Mesenchymal stem cell (in vitro differentiated cells and primary cell): ENCODE data around the gene NRP2.

Source experiments
- DNase-seq: peaks from one replicate; pipeline ENCODE4 v3.0.0-alpha.2; 2013
- H2AFZ ChIP-seq: one replicate; pipeline ENCODE4 v1.6.1; 2013; ENCODE audit warnings: low read depth, mild to moderate bottlenecking, control low read depth, inconsistent platforms, low read length, moderate library complexity
- H2AK5ac ChIP-seq: 2 replicates; pipeline ENCODE4 v1.6.1; 2013; ENCODE audit warnings: low read length, moderate library complexity, mild to moderate bottlenecking, inconsistent platforms; ENCODE audit not compliant: severe bottlenecking
- H2BK120ac ChIP-seq: one replicate; pipeline ENCODE4 v1.6.1; 2013; ENCODE audit warnings: low read depth, mild to moderate bottlenecking, inconsistent platforms, low read length, moderate library complexity
- H2BK12ac ChIP-seq, 2 experiments: one replicate each; pipeline ENCODE4 v1.6.1; 2013; ENCODE audit warnings: inconsistent platforms in 2 of 2, low read length in 2 of 2, mild to moderate bottlenecking in 2 of 2, moderate library complexity in 2 of 2, control low read depth in 1 of 2
- H2BK15ac ChIP-seq: one replicate; pipeline ENCODE4 v1.6.1; 2013; ENCODE audit warnings: mild to moderate bottlenecking, low read depth, inconsistent platforms; ENCODE audit not compliant: poor library complexity, severe bottlenecking
- H2BK5ac ChIP-seq: 2 replicates; pipeline ENCODE4 v1.6.1; 2013; ENCODE audit warnings: low read depth, mild to moderate bottlenecking, low read length, control low read depth, inconsistent platforms; ENCODE audit not compliant: poor library complexity, severe bottlenecking
- H3K14ac ChIP-seq, 2 experiments: one replicate each; pipeline ENCODE4 v1.6.1; 2013; ENCODE audit warnings: inconsistent platforms in 2 of 2, low read length in 2 of 2, control low read depth in 1 of 2, mild to moderate bottlenecking in 1 of 2, moderate library complexity in 1 of 2
- H3K18ac ChIP-seq, 2 experiments: one replicate each; pipeline ENCODE4 v1.6.1; 2013; ENCODE audit warnings: inconsistent platforms in 2 of 2, low read length in 2 of 2, control low read depth in 1 of 2, low read depth in 1 of 2, mild to moderate bottlenecking in 1 of 2
- H3K23ac ChIP-seq, 2 experiments: one replicate each; pipeline ENCODE4 v1.6.1; 2013; ENCODE audit warnings: inconsistent platforms in 2 of 2, low read length in 2 of 2, mild to moderate bottlenecking in 2 of 2, moderate library complexity in 2 of 2, control low read depth in 1 of 2
- H3K27ac ChIP-seq: 2 replicates; pipeline ENCODE4 v1.5.1; 2013; ENCODE audit warnings: mild to moderate bottlenecking, moderate library complexity, low read length, control low read depth, inconsistent platforms; ENCODE audit not compliant: poor library complexity, severe bottlenecking
- H3K27me3 ChIP-seq, 2 experiments: 2 replicates each; pipeline versions ENCODE4 v1.6.1 to v1.7.0; 2013; ENCODE audit warnings: low read length in 2 of 2, mild to moderate bottlenecking in 2 of 2, moderate library complexity in 2 of 2, control low read depth in 1 of 2, inconsistent platforms in 1 of 2; ENCODE audit not compliant: control insufficient read depth in 1 of 2, insufficient read depth in 1 of 2
- H3K36me3 ChIP-seq, 2 experiments: 2 replicates each; pipeline versions ENCODE4 v1.6.1 to v1.7.0; 2013; ENCODE audit warnings: low read length in 2 of 2, control low read depth in 1 of 2, inconsistent platforms in 1 of 2, low read depth in 1 of 2, mild to moderate bottlenecking in 1 of 2; ENCODE audit not compliant: insufficient read depth in 2 of 2, control insufficient read depth in 1 of 2
- H3K4ac ChIP-seq, 2 experiments: one replicate each; pipeline ENCODE4 v1.6.1; 2013; ENCODE audit warnings: inconsistent platforms in 2 of 2, low read length in 2 of 2, mild to moderate bottlenecking in 2 of 2, moderate library complexity in 2 of 2, control low read depth in 1 of 2, low read depth in 1 of 2
- H3K4me1 ChIP-seq: 2 replicates; pipeline ENCODE4 v1.6.1; 2013; ENCODE audit warnings: low read depth, low read length, control low read depth; ENCODE audit not compliant: control insufficient read depth, insufficient read depth
- H3K4me2 ChIP-seq: 2 replicates; pipeline ENCODE4 v1.6.1; 2013; ENCODE audit warnings: low read length, mild to moderate bottlenecking, inconsistent platforms; ENCODE audit not compliant: poor library complexity, severe bottlenecking
- H3K4me3 ChIP-seq, 2 experiments: 2 replicates each; pipeline versions ENCODE4 v1.5.1 to v1.7.0; 2013; ENCODE audit warnings: low read length in 2 of 2, mild to moderate bottlenecking in 2 of 2, control low read depth in 1 of 2, low read depth in 1 of 2; ENCODE audit not compliant: insufficient read depth in 1 of 2
- H3K79me1 ChIP-seq: replicated peaks from 2 replicates; pipeline ENCODE4 v1.6.1; 2013; ENCODE audit warnings: mild to moderate bottlenecking, control low read depth, low read length, inconsistent platforms; ENCODE audit not compliant: poor library complexity, severe bottlenecking
- H3K9ac ChIP-seq: 2 replicates; pipeline ENCODE4 v1.7.0; 2013; ENCODE audit warnings: mild to moderate bottlenecking, low read length, moderate library complexity
- H3K9me3 ChIP-seq: 2 replicates; pipeline ENCODE4 v1.7.0; 2013; ENCODE audit warnings: mild to moderate bottlenecking, low read length; ENCODE audit not compliant: control insufficient read depth
- H4K8ac ChIP-seq: one replicate; pipeline ENCODE4 v1.6.1; 2013; ENCODE audit warnings: inconsistent platforms, mild to moderate bottlenecking, low read length, moderate library complexity
- H4K91ac ChIP-seq: one replicate; pipeline ENCODE4 v1.6.1; 2013; ENCODE audit warnings: mild to moderate bottlenecking, low read length, inconsistent platforms
- WGBS: methylation state at CpG from one replicate; pipeline ENCODE4 v1.1.7; 2013; ENCODE audit warnings: mixed read lengths; 5-methylcytosine and 5-hydroxymethylcytosine counted together

The NRP2 gene

DNA sequence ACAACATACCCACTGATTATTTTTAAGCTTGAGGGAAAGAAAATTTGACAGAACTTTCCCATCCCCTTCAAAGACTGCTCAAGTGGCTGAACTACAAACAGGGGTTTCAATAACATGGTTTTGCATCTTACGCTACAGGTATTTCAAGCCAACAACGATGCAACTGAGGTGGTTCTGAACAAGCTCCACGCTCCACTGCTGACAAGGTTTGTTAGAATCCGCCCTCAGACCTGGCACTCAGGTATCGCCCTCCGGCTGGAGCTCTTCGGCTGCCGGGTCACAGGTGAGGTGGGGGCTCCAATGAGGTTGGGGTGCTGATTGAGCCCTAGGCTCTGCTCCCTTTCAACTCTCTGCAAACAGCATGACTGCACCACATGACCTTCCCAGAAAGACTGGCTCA is 58.1 kb downstream of the NRP2 start:
- H3K27me3 ChIP-seq: no peaks in the 10 kb centered on the region
- peaks cover 1% of the 10 kb centered on the region for H3K4me1 ChIP-seq
- H3K27ac ChIP-seq: no peak overlapping the region
- H2AK5ac ChIP-seq: no peak overlapping the region
- H3K4me2 ChIP-seq: no peak overlapping the region
- H3K9ac ChIP-seq: no peak overlapping the region
- H2BK15ac ChIP-seq: no peak overlapping the region
- no peak overlapping the region for H4K91ac ChIP-seq
- no peak overlapping the region for H3K4me3 ChIP-seq
- H3K18ac ChIP-seq: no peak overlapping the region
- peaks cover 48 to 57% of the 10 kb centered on the region in 2 experiments for H3K36me3 ChIP-seq
- no peak for DNase-seq
- H3K23ac ChIP-seq: no peak overlapping the region
- no peak overlapping the region for H2AFZ ChIP-seq
- 97% methylated on average over 8 of the region's 8 CpGs for WGBS
- no peak overlapping the region for H4K8ac ChIP-seq
- H2BK12ac ChIP-seq: no peak overlapping the region
- H2BK120ac ChIP-seq: no peak overlapping the region
- H2BK5ac ChIP-seq: no peak overlapping the region
- no peak overlapping the region for H3K4ac ChIP-seq
- no peak overlapping the region for H3K14ac ChIP-seq
- peaks cover 6% of the 10 kb centered on the region for H3K79me1 ChIP-seq
- no peaks in the 10 kb centered on the region for H3K9me3 ChIP-seq

DNA sequence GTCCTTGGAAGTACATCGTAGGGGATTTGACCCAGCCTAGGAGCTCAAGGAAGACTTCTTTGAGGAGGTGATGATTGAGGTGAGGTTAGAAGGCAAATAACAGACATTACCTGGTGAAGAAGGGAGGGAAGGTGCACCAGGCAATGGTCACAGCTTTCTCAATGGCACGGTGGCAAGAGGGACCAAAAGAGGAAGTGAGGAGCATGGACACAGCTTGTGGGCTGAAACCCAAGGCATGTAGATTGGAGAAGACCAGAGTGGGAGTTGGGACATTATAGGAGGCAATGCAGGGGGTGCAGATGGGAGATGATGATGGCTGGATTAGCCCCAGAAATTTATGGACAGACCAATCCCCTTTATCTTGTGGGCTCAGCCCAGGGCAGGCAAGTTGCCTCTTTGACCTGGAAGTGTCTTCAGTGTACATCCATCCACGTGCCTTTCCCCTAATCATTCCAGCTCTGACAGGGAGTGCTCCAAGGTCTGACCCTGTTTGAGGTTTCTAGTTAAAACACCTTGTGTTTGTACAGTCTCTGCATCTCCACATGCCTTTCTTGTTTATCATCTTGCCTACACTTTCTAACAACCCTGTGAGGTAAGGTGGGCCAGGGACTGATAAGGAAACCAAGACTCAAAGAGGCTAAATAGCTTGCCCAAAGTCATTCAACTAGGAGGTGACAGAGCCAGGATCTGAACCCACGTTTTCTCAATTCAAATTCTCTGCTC is 59.1 kb downstream of the NRP2 start:
- Histone ChIP-seq H3K9ac (no peak overlapping the region), H2BK5ac (no peak overlapping the region), H4K8ac (no peak overlapping the region), H3K27ac (no peak overlapping the region), H3K23ac (no peak overlapping the region), H3K4me2 (no peak overlapping the region), H3K9me3 (no peaks in the 10 kb centered on the region), H3K4me3 (no peak overlapping the region), H3K79me1 (peaks cover 4% of the 10 kb centered on the region), H3K18ac (peak overlapping the region in 1 of 2 experiments; percentile 11), H2AK5ac (no peak overlapping the region), H2AFZ (no peak overlapping the region), H2BK15ac (no peak overlapping the region), H3K14ac (no peak overlapping the region), H3K27me3 (no peaks in the 10 kb centered on the region), H3K36me3 (peaks cover 57% of the 10 kb centered on the region in 2 experiments), H4K91ac (no peak overlapping the region), H3K4ac (no peak overlapping the region), H2BK120ac (no peak overlapping the region), H3K4me1 (peaks cover 1% of the 10 kb centered on the region), H2BK12ac (no peak overlapping the region)
- 92% methylated on average over 4 of the region's 4 CpGs for WGBS
- no peak for DNase-seq

GRCh38 chr2:205743137-205743536 is 60.8 kb downstream of the NRP2 start:
- H3K36me3 ChIP-seq: peaks cover 64 to 65% of the 10 kb centered on the region in 2 experiments
- H3K18ac ChIP-seq: no peak overlapping the region
- H3K9ac ChIP-seq: no peak overlapping the region
- H2AK5ac ChIP-seq: no peak overlapping the region
- no peak overlapping the region for H2BK12ac ChIP-seq
- no peak for DNase-seq
- no peak overlapping the region for H3K23ac ChIP-seq
- H3K14ac ChIP-seq: no peak overlapping the region
- no peak overlapping the region for H2BK120ac ChIP-seq
- H2AFZ ChIP-seq: no peak overlapping the region
- no peak overlapping the region for H4K91ac ChIP-seq
- no peak overlapping the region for H3K4me3 ChIP-seq
- no peak overlapping the region for H3K27ac ChIP-seq
- no peak overlapping the region for H2BK5ac ChIP-seq
- no peak overlapping the region for H2BK15ac ChIP-seq
- WGBS: 98% methylated on average over 11 of the region's 11 CpGs
- H3K4me2 ChIP-seq: no peak overlapping the region
- H3K79me1 ChIP-seq: no peaks in the 10 kb centered on the region
- no peaks in the 10 kb centered on the region for H3K27me3 ChIP-seq
- no peaks in the 10 kb centered on the region for H3K9me3 ChIP-seq
- H3K4me1 ChIP-seq: peaks cover 1% of the 10 kb centered on the region
- no peak overlapping the region for H3K4ac ChIP-seq
- no peak overlapping the region for H4K8ac ChIP-seq

DNA sequence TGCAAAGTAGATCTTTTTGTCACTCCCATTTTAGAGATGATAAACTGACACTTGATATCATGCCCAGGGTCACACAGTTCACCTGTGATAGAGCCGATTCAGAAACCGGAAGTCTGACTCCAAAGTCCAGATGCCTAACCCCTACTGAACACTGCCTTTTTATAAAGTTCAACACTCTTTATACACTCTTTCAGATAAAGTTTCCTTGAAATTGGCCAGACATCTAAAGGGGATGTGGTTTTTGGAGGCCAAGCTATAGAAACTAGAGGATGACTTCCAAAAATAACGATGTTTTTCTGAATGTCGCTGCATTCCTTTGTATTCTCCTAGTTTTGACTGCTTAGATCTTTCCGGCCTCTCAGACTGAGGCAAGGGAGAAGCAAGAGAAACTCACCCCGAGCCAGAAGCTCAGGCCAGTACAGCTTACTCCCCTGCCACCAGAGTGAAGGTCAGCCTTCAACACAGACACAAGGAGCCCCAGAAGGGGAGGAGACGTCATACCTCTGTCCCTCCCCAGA is 61.8 kb downstream of the NRP2 start:
- peaks cover 3% of the 10 kb centered on the region for H3K4me1 ChIP-seq

More for the DNA sequence above, 61.8 kb downstream of the NRP2 start:
- Histone ChIP-seq H3K27ac (no peak overlapping the region), H3K27me3 (no peaks in the 10 kb centered on the region), H3K9ac (no peak overlapping the region), H3K9me3 (no peaks in the 10 kb centered on the region), H2BK120ac (no peak overlapping the region), H3K18ac (no peak overlapping the region), H3K14ac (no peak overlapping the region), H3K4ac (no peak overlapping the region), H2BK12ac (no peak overlapping the region), H3K79me1 (no peaks in the 10 kb centered on the region), H3K23ac (no peak overlapping the region), H3K4me3 (no peak overlapping the region), H2BK5ac (no peak overlapping the region), H2BK15ac (no peak overlapping the region), H2AFZ (no peak overlapping the region), H2AK5ac (no peak overlapping the region), H4K8ac (no peak overlapping the region), H3K4me2 (no peak overlapping the region), H4K91ac (no peak overlapping the region), H3K36me3 (peaks cover 59 to 62% of the 10 kb centered on the region in 2 experiments)
- DNase-seq: no peak
- WGBS: 95% methylated on average over 7 of the region's 7 CpGs
